Mesenchymal stem cell (in vitro differentiated cells and primary cell): ENCODE measurements around the gene VAC14.
A peak's percentile ranks its signal among the peaks of the same experiment; 100 is the strongest.

ENCODE experiments used
- DNase-seq: peaks from one replicate; pipeline ENCODE4 v3.0.0-alpha.2; 2013
- H2AFZ ChIP-seq: one replicate; pipeline ENCODE4 v1.6.1; 2013; ENCODE audit warnings: low read depth, mild to moderate bottlenecking, control low read depth, inconsistent platforms, low read length, moderate library complexity
- H2AK5ac ChIP-seq: 2 replicates; pipeline ENCODE4 v1.6.1; 2013; ENCODE audit warnings: low read length, moderate library complexity, mild to moderate bottlenecking, inconsistent platforms; ENCODE audit not compliant: severe bottlenecking
- H2BK120ac ChIP-seq: one replicate; pipeline ENCODE4 v1.6.1; 2013; ENCODE audit warnings: low read depth, mild to moderate bottlenecking, inconsistent platforms, low read length, moderate library complexity
- H2BK12ac ChIP-seq, 2 experiments: one replicate each; pipeline ENCODE4 v1.6.1; 2013; ENCODE audit warnings: inconsistent platforms in 2 of 2, low read length in 2 of 2, mild to moderate bottlenecking in 2 of 2, moderate library complexity in 2 of 2, control low read depth in 1 of 2
- H2BK15ac ChIP-seq: one replicate; pipeline ENCODE4 v1.6.1; 2013; ENCODE audit warnings: mild to moderate bottlenecking, low read depth, inconsistent platforms; ENCODE audit not compliant: poor library complexity, severe bottlenecking
- H2BK5ac ChIP-seq: 2 replicates; pipeline ENCODE4 v1.6.1; 2013; ENCODE audit warnings: low read depth, mild to moderate bottlenecking, low read length, control low read depth, inconsistent platforms; ENCODE audit not compliant: poor library complexity, severe bottlenecking
- H3K14ac ChIP-seq, 2 experiments: one replicate each; pipeline ENCODE4 v1.6.1; 2013; ENCODE audit warnings: inconsistent platforms in 2 of 2, low read length in 2 of 2, control low read depth in 1 of 2, mild to moderate bottlenecking in 1 of 2, moderate library complexity in 1 of 2
- H3K18ac ChIP-seq, 2 experiments: one replicate each; pipeline ENCODE4 v1.6.1; 2013; ENCODE audit warnings: inconsistent platforms in 2 of 2, low read length in 2 of 2, control low read depth in 1 of 2, low read depth in 1 of 2, mild to moderate bottlenecking in 1 of 2
- H3K23ac ChIP-seq, 2 experiments: one replicate each; pipeline ENCODE4 v1.6.1; 2013; ENCODE audit warnings: inconsistent platforms in 2 of 2, low read length in 2 of 2, mild to moderate bottlenecking in 2 of 2, moderate library complexity in 2 of 2, control low read depth in 1 of 2
- H3K27ac ChIP-seq: 2 replicates; pipeline ENCODE4 v1.5.1; 2013; ENCODE audit warnings: mild to moderate bottlenecking, moderate library complexity, low read length, control low read depth, inconsistent platforms; ENCODE audit not compliant: poor library complexity, severe bottlenecking
- H3K27me3 ChIP-seq, 2 experiments: 2 replicates each; pipeline versions ENCODE4 v1.6.1 to v1.7.0; 2013; ENCODE audit warnings: low read length in 2 of 2, mild to moderate bottlenecking in 2 of 2, moderate library complexity in 2 of 2, control low read depth in 1 of 2, inconsistent platforms in 1 of 2; ENCODE audit not compliant: control insufficient read depth in 1 of 2, insufficient read depth in 1 of 2
- H3K36me3 ChIP-seq, 2 experiments: 2 replicates each; pipeline versions ENCODE4 v1.6.1 to v1.7.0; 2013; ENCODE audit warnings: low read length in 2 of 2, control low read depth in 1 of 2, inconsistent platforms in 1 of 2, low read depth in 1 of 2, mild to moderate bottlenecking in 1 of 2; ENCODE audit not compliant: insufficient read depth in 2 of 2, control insufficient read depth in 1 of 2
- H3K4ac ChIP-seq, 2 experiments: one replicate each; pipeline ENCODE4 v1.6.1; 2013; ENCODE audit warnings: inconsistent platforms in 2 of 2, low read length in 2 of 2, mild to moderate bottlenecking in 2 of 2, moderate library complexity in 2 of 2, control low read depth in 1 of 2, low read depth in 1 of 2
- H3K4me1 ChIP-seq: 2 replicates; pipeline ENCODE4 v1.6.1; 2013; ENCODE audit warnings: low read depth, low read length, control low read depth; ENCODE audit not compliant: control insufficient read depth, insufficient read depth
- H3K4me2 ChIP-seq: 2 replicates; pipeline ENCODE4 v1.6.1; 2013; ENCODE audit warnings: low read length, mild to moderate bottlenecking, inconsistent platforms; ENCODE audit not compliant: poor library complexity, severe bottlenecking
- H3K4me3 ChIP-seq, 2 experiments: 2 replicates each; pipeline versions ENCODE4 v1.5.1 to v1.7.0; 2013; ENCODE audit warnings: low read length in 2 of 2, mild to moderate bottlenecking in 2 of 2, control low read depth in 1 of 2, low read depth in 1 of 2; ENCODE audit not compliant: insufficient read depth in 1 of 2
- H3K79me1 ChIP-seq: replicated peaks from 2 replicates; pipeline ENCODE4 v1.6.1; 2013; ENCODE audit warnings: mild to moderate bottlenecking, control low read depth, low read length, inconsistent platforms; ENCODE audit not compliant: poor library complexity, severe bottlenecking
- H3K9ac ChIP-seq: 2 replicates; pipeline ENCODE4 v1.7.0; 2013; ENCODE audit warnings: mild to moderate bottlenecking, low read length, moderate library complexity
- H3K9me3 ChIP-seq: 2 replicates; pipeline ENCODE4 v1.7.0; 2013; ENCODE audit warnings: mild to moderate bottlenecking, low read length; ENCODE audit not compliant: control insufficient read depth
- H4K8ac ChIP-seq: one replicate; pipeline ENCODE4 v1.6.1; 2013; ENCODE audit warnings: inconsistent platforms, mild to moderate bottlenecking, low read length, moderate library complexity
- H4K91ac ChIP-seq: one replicate; pipeline ENCODE4 v1.6.1; 2013; ENCODE audit warnings: mild to moderate bottlenecking, low read length, inconsistent platforms
- WGBS: methylation state at CpG from one replicate; pipeline ENCODE4 v1.1.7; 2013; ENCODE audit warnings: mixed read lengths; 5-methylcytosine and 5-hydroxymethylcytosine counted together

VAC14 gene

GRCh38 chr16:70800311-70800710 lies 647 bp downstream of the VAC14 start:
- Histone ChIP-seq H3K36me3 (peaks cover 0 to 17% of the 10 kb centered on the region in 2 experiments), H3K4ac (peak overlapping the region; percentile 6 to 46), H2AK5ac (no peak overlapping the region), H3K23ac (no peak overlapping the region), H2BK15ac (no peak overlapping the region), H3K18ac (no peak overlapping the region), H3K4me2 (peak overlapping the region; percentile 97), H3K9ac (peak overlapping the region; percentile 96), H4K91ac (peak overlapping the region; percentile 88), H2BK12ac (no peak overlapping the region), H3K27me3 (no peaks in the 10 kb centered on the region), H2AFZ (peak overlapping the region; percentile 6), H3K4me1 (peaks cover 6% of the 10 kb centered on the region), H3K4me3 (peak overlapping the region; percentile 90 to 93), H2BK5ac (no peak overlapping the region), H3K27ac (no peak overlapping the region), H3K79me1 (peaks cover 30% of the 10 kb centered on the region), H2BK120ac (no peak overlapping the region), H3K9me3 (no peaks in the 10 kb centered on the region), H4K8ac (peak overlapping the region; percentile 83), H3K14ac (no peak overlapping the region)
- WGBS = 42% methylated on average over 7 of the region's 7 CpGs
- no peak for DNase-seq

GRCh38 chr16:70796301-70796700 lies 4.7 kb downstream of the VAC14 start:
- H3K4me1 ChIP-seq = peaks cover 7% of the 10 kb centered on the region
- H2BK5ac ChIP-seq = no peak overlapping the region

GRCh38 chr16:70795296-70795912 lies 5.6 kb downstream of the VAC14 start:
- peaks cover 0 to 17% of the 10 kb centered on the region in 2 experiments for H3K36me3 ChIP-seq
- H3K4me2 ChIP-seq = no peak overlapping the region
- H3K27ac ChIP-seq = no peak overlapping the region
- no peak overlapping the region for H2BK120ac ChIP-seq
- H3K14ac ChIP-seq = no peak overlapping the region
- peaks cover 58% of the 10 kb centered on the region for H3K79me1 ChIP-seq
- no peak overlapping the region for H4K91ac ChIP-seq
- peaks cover 5% of the 10 kb centered on the region for H3K4me1 ChIP-seq
- no peak overlapping the region for H4K8ac ChIP-seq
- no peak overlapping the region for H2BK5ac ChIP-seq
- no peak for DNase-seq
- H3K9me3 ChIP-seq = no peaks in the 10 kb centered on the region
- no peak overlapping the region for H3K4me3 ChIP-seq
- no peak overlapping the region for H3K4ac ChIP-seq
- no peak overlapping the region for H3K18ac ChIP-seq
- no peaks in the 10 kb centered on the region for H3K27me3 ChIP-seq
- no peak overlapping the region for H2BK12ac ChIP-seq
- H2BK15ac ChIP-seq = no peak overlapping the region
- no peak overlapping the region for H3K23ac ChIP-seq
- H2AK5ac ChIP-seq = no peak overlapping the region
- H3K9ac ChIP-seq = no peak overlapping the region
- WGBS = 96% methylated on average over 12 of the region's 12 CpGs
- no peak overlapping the region for H2AFZ ChIP-seq

More at GRCh38 chr16:70796301-70796700, 4.7 kb downstream of the VAC14 start:
- WGBS = 100% methylated on average over 3 of the region's 3 CpGs
- H2BK12ac ChIP-seq = no peak overlapping the region
- no peak overlapping the region for H2BK15ac ChIP-seq
- H3K4me2 ChIP-seq = no peak overlapping the region
- H3K27ac ChIP-seq = no peak overlapping the region
- H2BK120ac ChIP-seq = no peak overlapping the region
- no peaks in the 10 kb centered on the region for H3K9me3 ChIP-seq
- H3K36me3 ChIP-seq = peaks cover 0 to 17% of the 10 kb centered on the region in 2 experiments
- no peak overlapping the region for H3K18ac ChIP-seq
- H3K14ac ChIP-seq = no peak overlapping the region
- no peak overlapping the region for H3K4me3 ChIP-seq
- peaks cover 54% of the 10 kb centered on the region for H3K79me1 ChIP-seq
- H3K4ac ChIP-seq = no peak overlapping the region
- H4K91ac ChIP-seq = no peak overlapping the region
- no peaks in the 10 kb centered on the region for H3K27me3 ChIP-seq
- H4K8ac ChIP-seq = no peak overlapping the region
- no peak overlapping the region for H3K23ac ChIP-seq
- no peak for DNase-seq
- no peak overlapping the region for H2AFZ ChIP-seq
- H3K9ac ChIP-seq = no peak overlapping the region
- no peak overlapping the region for H2AK5ac ChIP-seq

GRCh38 chr16:70793851-70794502 lies 7.0 kb downstream of the VAC14 start:
- Histone ChIP-seq H3K27me3 (no peaks in the 10 kb centered on the region), H3K4me1 (peaks cover 12% of the 10 kb centered on the region), H2BK15ac (no peak overlapping the region), H2BK120ac (no peak overlapping the region), H2BK12ac (no peak overlapping the region), H2AK5ac (no peak overlapping the region), H3K18ac (no peak overlapping the region), H3K79me1 (peaks cover 54% of the 10 kb centered on the region), H2BK5ac (no peak overlapping the region), H4K8ac (no peak overlapping the region), H3K9ac (no peak overlapping the region), H3K4me3 (no peak overlapping the region), H3K36me3 (peaks cover 0 to 17% of the 10 kb centered on the region in 2 experiments), H3K27ac (no peak overlapping the region), H3K23ac (no peak overlapping the region), H3K4ac (no peak overlapping the region), H4K91ac (no peak overlapping the region), H2AFZ (no peak overlapping the region), H3K4me2 (no peak overlapping the region), H3K14ac (no peak overlapping the region), H3K9me3 (no peaks in the 10 kb centered on the region)
- no peak for DNase-seq
- 90% methylated on average over 4 of the region's 8 CpGs for WGBS
